Measurements from ENCODE around the gene APBB2.

Gene APBB2

DNA sequence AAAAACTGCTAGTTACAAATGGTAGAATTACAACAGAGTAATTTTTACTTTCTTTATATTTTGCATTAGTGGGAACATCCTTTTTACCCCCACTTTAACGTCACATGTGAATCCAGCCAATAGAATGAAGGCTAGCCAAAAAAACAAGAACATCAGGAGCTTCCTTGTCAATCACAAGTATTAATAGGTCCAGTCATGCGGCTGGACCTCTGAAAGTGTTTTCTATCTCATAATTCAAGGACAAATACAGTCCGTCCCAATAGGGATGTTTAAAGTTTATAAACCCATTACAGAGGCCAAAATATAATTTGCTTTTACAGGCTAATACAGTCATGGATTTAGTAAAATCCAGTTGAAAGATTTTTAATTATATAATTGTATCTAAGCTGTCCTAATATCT, 110.7 kb downstream of the APBB2 start:
- DNase-seq (ENCODE audit: low spot score), result no peak
- TF ChIP-seq, protein P1, sequence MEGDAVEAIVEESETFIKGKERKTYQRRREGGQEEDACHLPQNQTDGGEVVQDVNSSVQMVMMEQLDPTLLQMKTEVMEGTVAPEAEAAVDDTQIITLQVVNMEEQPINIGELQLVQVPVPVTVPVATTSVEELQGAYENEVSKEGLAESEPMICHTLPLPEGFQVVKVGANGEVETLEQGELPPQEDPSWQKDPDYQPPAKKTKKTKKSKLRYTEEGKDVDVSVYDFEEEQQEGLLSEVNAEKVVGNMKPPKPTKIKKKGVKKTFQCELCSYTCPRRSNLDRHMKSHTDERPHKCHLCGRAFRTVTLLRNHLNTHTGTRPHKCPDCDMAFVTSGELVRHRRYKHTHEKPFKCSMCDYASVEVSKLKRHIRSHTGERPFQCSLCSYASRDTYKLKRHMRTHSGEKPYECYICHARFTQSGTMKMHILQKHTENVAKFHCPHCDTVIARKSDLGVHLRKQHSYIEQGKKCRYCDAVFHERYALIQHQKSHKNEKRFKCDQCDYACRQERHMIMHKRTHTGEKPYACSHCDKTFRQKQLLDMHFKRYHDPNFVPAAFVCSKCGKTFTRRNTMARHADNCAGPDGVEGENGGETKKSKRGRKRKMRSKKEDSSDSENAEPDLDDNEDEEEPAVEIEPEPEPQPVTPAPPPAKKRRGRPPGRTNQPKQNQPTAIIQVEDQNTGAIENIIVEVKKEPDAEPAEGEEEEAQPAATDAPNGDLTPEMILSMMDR (IDR thresholded peaks at IDR 0.05; ENCODE audit: borderline replicate concordance, control extremely low read depth, extremely low read depth, insufficient read depth, missing control alignments), result no peak
- in situ Hi-C loops (cut with MboI; ENCODE audit: low sequenced_read_pairs, unreplicated experiment), result no loop called here

DNA sequence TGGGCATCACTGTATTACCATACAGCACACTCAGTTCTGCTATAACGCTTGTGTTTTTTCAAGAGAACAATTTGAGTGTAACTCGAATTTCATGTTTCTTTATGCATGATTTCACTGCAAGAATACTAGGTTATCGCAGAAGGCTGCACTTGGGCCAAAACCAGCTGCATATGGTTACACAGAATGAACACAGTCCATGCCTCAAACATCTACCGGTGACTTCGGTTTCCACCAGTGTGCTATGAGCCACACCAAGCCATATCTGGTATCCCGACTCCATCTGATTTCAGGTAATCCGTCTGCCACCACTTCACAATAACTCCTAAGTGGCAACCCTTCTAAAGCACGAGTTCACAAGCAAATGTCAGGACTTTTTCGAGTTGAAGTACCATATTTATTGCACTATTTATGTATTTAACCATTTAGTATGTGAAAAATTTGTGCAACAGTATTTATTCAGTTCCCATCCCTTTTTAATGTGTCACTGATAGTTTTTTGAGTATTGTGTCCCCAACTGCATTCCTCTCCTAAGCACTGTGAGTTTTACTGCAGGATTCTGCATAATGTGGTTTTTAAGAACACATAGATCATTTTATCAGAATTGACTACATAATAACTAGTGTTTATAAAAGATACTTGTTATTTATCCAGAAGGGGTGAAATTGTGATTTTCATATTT, 111.8 kb downstream of the APBB2 start:
- in situ Hi-C loops (cut with MboI; ENCODE audit: low sequenced_read_pairs, unreplicated experiment), result no loop called here
- no peak for DNase-seq (ENCODE audit: low spot score)
- TF ChIP-seq, protein P1 (IDR thresholded peaks at IDR 0.05; ENCODE audit: borderline replicate concordance, control extremely low read depth, extremely low read depth, insufficient read depth, missing control alignments), result no peak

DNA sequence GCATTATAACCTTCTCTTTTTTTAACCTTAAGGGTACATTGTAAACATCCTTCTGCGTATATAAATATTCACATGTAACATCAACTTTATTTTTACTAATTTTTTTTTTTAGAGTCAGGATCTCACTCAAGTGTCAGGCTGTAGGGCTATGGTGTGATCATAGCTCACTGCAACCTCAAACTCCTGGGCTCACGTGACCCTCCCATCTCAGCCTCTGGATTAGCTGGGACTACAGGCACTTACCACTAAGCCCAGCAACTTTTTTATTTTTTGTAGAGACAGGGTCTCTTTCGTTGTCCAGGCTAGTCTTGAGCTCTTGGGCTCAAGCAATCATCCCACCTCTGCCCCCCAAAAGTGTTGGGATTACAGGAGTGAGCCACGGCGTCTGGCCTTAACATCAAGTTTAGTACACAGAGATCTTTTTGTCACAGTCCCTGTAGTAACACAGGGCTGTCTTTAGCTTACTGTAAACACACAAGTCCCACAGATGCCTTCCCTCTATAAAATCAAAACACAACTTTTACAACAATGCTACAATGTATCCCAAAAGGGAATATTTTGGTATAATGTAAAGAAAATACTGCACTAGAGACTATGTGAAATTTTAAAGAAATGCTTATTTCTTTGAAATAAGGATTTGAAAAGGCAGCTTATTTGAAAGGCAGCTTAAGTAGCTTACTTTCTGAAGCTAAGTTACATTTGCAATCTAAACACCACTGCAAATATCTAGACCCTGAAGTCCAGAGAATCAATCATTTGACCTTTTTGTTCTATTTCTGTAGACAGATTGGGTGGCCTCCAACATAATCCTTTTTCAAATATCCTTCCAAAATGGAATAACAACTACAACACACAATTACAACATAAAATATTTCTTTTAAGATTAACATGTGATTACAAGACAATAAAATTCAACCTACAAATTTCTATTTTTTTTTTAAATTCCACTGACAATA, 116.0 kb downstream of the APBB2 start:
- TF ChIP-seq, protein P1 (IDR thresholded peaks at IDR 0.05; ENCODE audit: borderline replicate concordance, control extremely low read depth, extremely low read depth, insufficient read depth, missing control alignments), result no peak
- no peak for DNase-seq (ENCODE audit: low spot score)
- in situ Hi-C loops (cut with MboI; ENCODE audit: low sequenced_read_pairs, unreplicated experiment), result no loop called here

DNA sequence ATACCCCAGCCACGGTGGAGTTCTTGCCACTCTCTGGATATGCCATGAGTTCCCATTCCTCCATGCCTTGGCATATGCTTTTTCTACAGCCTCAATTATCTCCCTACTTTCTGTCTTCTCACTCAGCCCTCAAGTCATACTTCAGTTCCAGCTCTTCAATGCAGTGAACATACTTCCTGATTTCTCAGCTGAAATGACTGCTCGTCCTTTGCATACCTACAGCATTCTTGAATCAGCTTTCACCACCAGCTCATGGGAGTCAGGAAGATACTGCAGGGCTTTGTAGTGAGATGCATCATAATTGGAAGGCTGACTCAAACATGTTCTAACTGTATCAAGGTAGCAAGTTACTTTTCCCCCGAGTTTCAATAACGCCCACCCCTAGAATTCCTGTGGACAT, 118.4 kb downstream of the APBB2 start:
- DNase-seq (ENCODE audit: low spot score), result no peak
- in situ Hi-C loops (cut with MboI; ENCODE audit: low sequenced_read_pairs, unreplicated experiment), result no loop called here
- TF ChIP-seq, protein P1 (IDR thresholded peaks at IDR 0.05; ENCODE audit: borderline replicate concordance, control extremely low read depth, extremely low read depth, insufficient read depth, missing control alignments), result no peak

DNA sequence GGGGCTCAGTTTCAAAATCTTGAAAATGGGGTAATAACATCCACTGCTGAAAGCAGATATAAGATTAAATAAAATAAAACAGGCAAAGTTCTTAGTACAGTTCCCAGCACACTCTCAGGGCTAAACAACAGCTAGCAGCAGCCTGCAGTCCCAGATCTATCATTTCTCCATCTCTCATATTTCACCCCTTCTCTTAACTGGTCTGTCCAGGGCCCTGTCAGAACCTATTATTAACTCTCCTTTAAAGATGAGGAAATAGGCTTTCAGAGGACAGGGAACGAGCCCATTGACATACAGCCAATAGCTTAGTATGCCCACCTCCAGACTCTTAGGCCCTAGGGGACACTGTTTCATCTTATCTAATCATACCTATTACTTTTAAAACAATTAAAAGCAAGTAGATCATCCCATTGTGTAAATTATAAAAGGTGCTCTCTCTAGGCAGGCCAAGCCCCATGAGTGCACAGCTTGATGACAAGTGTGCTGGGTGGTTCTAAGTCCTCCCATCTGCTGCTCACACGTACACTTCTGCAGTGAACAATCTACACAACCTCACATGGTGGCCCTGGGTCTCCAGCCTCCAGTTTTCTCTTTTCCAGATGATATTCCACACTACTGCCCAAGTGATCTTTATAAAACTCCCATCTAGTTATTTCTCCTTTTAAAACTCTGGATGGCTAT, 119.0 kb downstream of the APBB2 start:
- in situ Hi-C loops (cut with MboI; ENCODE audit: low sequenced_read_pairs, unreplicated experiment), result no loop called here

DNA sequence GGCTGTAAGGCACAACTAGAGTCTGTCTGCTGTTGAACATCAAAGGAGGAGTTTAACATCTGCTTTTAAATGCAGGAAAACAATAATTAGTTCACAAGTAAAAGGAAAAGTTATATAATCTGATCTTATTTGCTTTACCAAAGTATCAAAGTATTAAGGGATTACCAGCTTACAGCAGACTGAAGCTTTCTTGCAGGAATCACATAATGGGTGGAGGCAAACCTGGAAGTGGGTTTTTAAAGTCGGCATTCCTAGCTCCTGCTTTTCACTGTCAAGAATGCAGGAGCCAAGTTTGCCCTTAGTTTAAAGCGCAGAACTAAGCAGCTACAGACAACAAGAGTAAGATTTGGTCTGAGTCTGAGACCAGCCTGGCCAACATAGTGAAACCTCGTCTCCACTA, 122.2 kb downstream of the APBB2 start:
- DNase-seq (ENCODE audit: low spot score), result no peak
- TF ChIP-seq, protein P1 (IDR thresholded peaks at IDR 0.05; ENCODE audit: borderline replicate concordance, control extremely low read depth, extremely low read depth, insufficient read depth, missing control alignments), result no peak
- in situ Hi-C loops (cut with MboI; ENCODE audit: low sequenced_read_pairs, unreplicated experiment), result no loop called here

More for the DNA sequence above, 119.0 kb downstream of the APBB2 start:
- no peak for DNase-seq (ENCODE audit: low spot score)
- TF ChIP-seq, protein P1 (IDR thresholded peaks at IDR 0.05; ENCODE audit: borderline replicate concordance, control extremely low read depth, extremely low read depth, insufficient read depth, missing control alignments), result no peak

Measured in GM13976 (cell line).